ENCODE measurements around the gene CHD2. TPM values are rescaled to one million over a fixed set of nuclear protein-coding genes. Genes with fewer than 3 reads are reported as not detected.

The CHD2 gene
- total and polyA plus RNA-seq, 8 donors, result 21.5 to 833 (median 131) TPM

GRCh38 chr15:93072411-93073394 lies 172.6 kb downstream of the CHD2 start:
- Histone ChIP-seq H3K9me3 (no peaks in the 10 kb centered on the region), H3K27me3 (peaks cover 0 to 52% (median 42%) of the 10 kb centered on the region in 3 donors), H3K4me1 (peaks cover 16 to 53% (median 34%) of the 10 kb centered on the region in 4 donors), H3K27ac (peak overlapping the region; percentile 46 to 92 (median 83)), H3K4me3 (peak overlapping the region; percentile 51 to 79 (median 62)), H3K36me3 (no peaks in the 10 kb centered on the region)
- TF ChIP-seq POLR2A (IDR thresholded peaks at IDR 0.05) (no peak), POLR2AphosphoS5 (IDR thresholded peaks at IDR 0.05) (peak; percentile 4 to 38 (median 16))
- 0 to 1% (median 1%) methylated on average over 20 to 95 of the region's 96 CpGs for WGBS, 5 donors
- peak; percentile 69 to 95 for DNase-seq
- intact Hi-C loops (cut with DNase I; ENCODE audit: low total_unique reads), result no loop called here

- Histone ChIP-seq H3K4me1 (peaks cover 14 to 58% (median 31%) of the 10 kb centered on the region in 4 donors), H3K27ac (peak overlapping the region in 4 of 5 donors; percentile 74 to 92 (median 84)), H3K36me3 (no peaks in the 10 kb centered on the region), H3K9me3 (no peaks in the 10 kb centered on the region), H3K27me3 (peaks cover 0 to 52% (median 42%) of the 10 kb centered on the region in 3 donors), H3K4me3 (peak overlapping the region; percentile 51 to 79 (median 62))
- TF ChIP-seq POLR2A (IDR thresholded peaks at IDR 0.05) (no peak), CTCF (IDR thresholded peaks at IDR 0.05) (no peak), EP300 (IDR thresholded peaks at IDR 0.05) (no peak), POLR2AphosphoS5 (IDR thresholded peaks at IDR 0.05) (no peak)
- WGBS, 5 donors, result 23 to 46% (median 40%) methylated on average over 23 to 30 of the region's 30 CpGs
- peak in 1 of 2 donors; percentile 48 for DNase-seq
- intact Hi-C loops (cut with DNase I; ENCODE audit: low total_unique reads), result no loop called here
These were observed 173.4 kb downstream of the CHD2 start for GRCh38 chr15:93073465-93073952.

- 70 to 82% (median 77%) methylated on average over 13 of the region's 13 CpGs for WGBS, 5 donors
- Histone ChIP-seq H3K9me3 (no peaks in the 10 kb centered on the region), H3K27ac (peak overlapping the region in 4 of 5 donors; percentile 4 to 92 (median 58)), H3K36me3 (no peaks in the 10 kb centered on the region), H3K4me1 (peaks cover 14 to 59% (median 30%) of the 10 kb centered on the region in 4 donors), H3K27me3 (peaks cover 0 to 52% (median 42%) of the 10 kb centered on the region in 3 donors), H3K4me3 (no peak overlapping the region)
- no peak for DNase-seq
- intact Hi-C loops (cut with DNase I; ENCODE audit: low total_unique reads), result no loop called here
- TF ChIP-seq CTCF (IDR thresholded peaks at IDR 0.05), result no peak
- no peak for TF ChIP-seq POLR2AphosphoS5 (IDR thresholded peaks at IDR 0.05)
- TF ChIP-seq EP300 (IDR thresholded peaks at IDR 0.05), result no peak
- no peak for TF ChIP-seq POLR2A (IDR thresholded peaks at IDR 0.05)
These were observed 174.5 kb downstream of the CHD2 start for GRCh38 chr15:93074599-93074998.

- H3K4me1 ChIP-seq, result peaks cover 14 to 75% (median 33%) of the 10 kb centered on the region in 4 donors
- peaks cover 0 to 47% (median 44%) of the 10 kb centered on the region in 3 donors for H3K27me3 ChIP-seq
These were observed 176.1 kb downstream of the CHD2 start for GRCh38 chr15:93076217-93076616.

More at GRCh38 chr15:93076217-93076616, 176.1 kb downstream of the CHD2 start:
- 71 to 94% (median 88%) methylated on average over 1 of the region's 1 CpG for WGBS, 5 donors
- Histone ChIP-seq H3K4me3 (no peak overlapping the region), H3K27ac (peak overlapping the region in 4 of 5 donors; percentile 42 to 92 (median 50)), H3K9me3 (no peaks in the 10 kb centered on the region), H3K36me3 (no peaks in the 10 kb centered on the region)
- intact Hi-C loops (cut with DNase I; ENCODE audit: low total_unique reads), result no loop called here
- TF ChIP-seq POLR2AphosphoS5 (IDR thresholded peaks at IDR 0.05) (no peak), EP300 (IDR thresholded peaks at IDR 0.05) (no peak), POLR2A (IDR thresholded peaks at IDR 0.05) (no peak), CTCF (IDR thresholded peaks at IDR 0.05) (no peak)
- DNase-seq, result no peak
